H9 (cell line): Measurements from ENCODE around the gene CKM. TPM values are rescaled to one million over a fixed set of nuclear protein-coding genes. Genes with fewer than 3 reads are reported as not detected.

Source experiments
- DNase-seq: peaks from one replicate; pipeline ENCODE4 v3.0.0-alpha.2; 2017
- H2AFZ ChIP-seq: one replicate; pipeline ENCODE4 v1.6.1; 2013; ENCODE audit warnings: mild to moderate bottlenecking, low read length, control low read depth, moderate library complexity
- H2AK5ac ChIP-seq: 2 replicates; pipeline ENCODE4 v1.6.1; 2013; ENCODE audit warnings: low read length, control low read depth, mixed read lengths; ENCODE audit not compliant: insufficient read length
- H2BK120ac ChIP-seq: one replicate; pipeline ENCODE4 v1.6.1; 2013; ENCODE audit warnings: low read depth, mild to moderate bottlenecking, low read length, control low read depth, inconsistent platforms; ENCODE audit not compliant: poor library complexity, severe bottlenecking
- H2BK12ac ChIP-seq: 2 replicates; pipeline ENCODE4 v1.6.1; 2013; ENCODE audit warnings: low read length, control low read depth, mixed read lengths, low read depth; ENCODE audit not compliant: insufficient read length
- H2BK15ac ChIP-seq: 2 replicates; pipeline ENCODE4 v1.6.1; 2013; ENCODE audit warnings: low read depth, low read length, control low read depth
- H2BK20ac ChIP-seq: one replicate; pipeline ENCODE4 v1.6.1; 2013; ENCODE audit warnings: low read depth, mild to moderate bottlenecking, low read length, control low read depth, inconsistent platforms; ENCODE audit not compliant: poor library complexity, severe bottlenecking
- H2BK5ac ChIP-seq: 2 replicates; pipeline ENCODE4 v1.6.1; 2013; ENCODE audit warnings: low read length, control low read depth, mixed read lengths; ENCODE audit not compliant: insufficient read length
- H3K14ac ChIP-seq: 2 replicates; pipeline ENCODE4 v1.6.1; 2013; ENCODE audit warnings: low read length, control low read depth; ENCODE audit not compliant: insufficient read depth
- H3K18ac ChIP-seq: 2 replicates; pipeline ENCODE4 v1.6.1; 2013; ENCODE audit warnings: low read depth, mild to moderate bottlenecking, mixed read lengths, low read length, control low read depth; ENCODE audit not compliant: insufficient read length
- H3K23ac ChIP-seq: 2 replicates; pipeline ENCODE4 v1.6.1; 2013; ENCODE audit warnings: low read length, control low read depth, mixed read lengths, low read depth; ENCODE audit not compliant: insufficient read length
- H3K23me2 ChIP-seq: 2 replicates; pipeline ENCODE4 v1.6.1; 2013; ENCODE audit warnings: low read depth, mild to moderate bottlenecking, mixed read lengths, low read length, control low read depth; ENCODE audit not compliant: insufficient read length, poor library complexity, severe bottlenecking
- H3K27ac ChIP-seq: 2 replicates; pipeline ENCODE4 v1.5.1; 2013; ENCODE audit warnings: low read length, control low read depth, mixed read lengths, low read depth; ENCODE audit not compliant: insufficient read length
- H3K27me3 ChIP-seq: 2 replicates; pipeline ENCODE4 v1.6.1; 2013; ENCODE audit warnings: low read length, control low read depth, inconsistent platforms; ENCODE audit not compliant: insufficient read depth
- H3K4ac ChIP-seq: 2 replicates; pipeline ENCODE4 v1.6.1; 2013; ENCODE audit warnings: low read depth, mild to moderate bottlenecking, control low read depth, inconsistent platforms, low read length, moderate library complexity
- H3K4me1 ChIP-seq: 2 replicates; pipeline ENCODE4 v1.6.1; 2013; ENCODE audit warnings: low read length, control low read depth, inconsistent platforms; ENCODE audit not compliant: insufficient read depth
- H3K4me2 ChIP-seq: 2 replicates; pipeline ENCODE4 v1.6.1; 2013; ENCODE audit warnings: low read length, control low read depth, mixed read lengths; ENCODE audit not compliant: insufficient read length, insufficient read depth
- H3K56ac ChIP-seq: 2 replicates; pipeline ENCODE4 v1.6.1; 2013; ENCODE audit warnings: low read depth, mild to moderate bottlenecking, mixed read lengths, low read length, control low read depth; ENCODE audit not compliant: insufficient read length
- H3K79me1 ChIP-seq: 2 replicates; pipeline ENCODE4 v1.6.1; 2013; ENCODE audit warnings: low read depth, mild to moderate bottlenecking, moderate library complexity, low read length, control low read depth, inconsistent platforms; ENCODE audit not compliant: insufficient read depth, poor library complexity, severe bottlenecking
- H3K79me2 ChIP-seq: 2 replicates; pipeline ENCODE4 v1.6.1; 2013; ENCODE audit warnings: low read length, control low read depth, inconsistent platforms; ENCODE audit not compliant: insufficient read depth
- H3K9ac ChIP-seq: 2 replicates; pipeline ENCODE4 v1.6.1; 2013; ENCODE audit warnings: low read length, control low read depth, mixed read lengths; ENCODE audit not compliant: insufficient read length; ENCODE audit errors: extremely low read depth
- H3K9me3 ChIP-seq: one replicate; pipeline ENCODE4 v1.6.1; 2013; ENCODE audit warnings: low read depth, low read length, inconsistent platforms; ENCODE audit not compliant: control insufficient read depth
- H3T11ph ChIP-seq: one replicate; pipeline ENCODE4 v1.6.1; 2013; ENCODE audit warnings: mild to moderate bottlenecking, low read length, control low read depth, inconsistent platforms
- H4K20me1 ChIP-seq: one replicate; pipeline ENCODE4 v1.6.1; 2013; ENCODE audit not compliant: control insufficient read depth, insufficient read length, insufficient read depth
- H4K5ac ChIP-seq: 2 replicates; pipeline ENCODE4 v1.6.1; 2013; ENCODE audit warnings: low read depth, mild to moderate bottlenecking, mixed read lengths, low read length, control low read depth; ENCODE audit not compliant: insufficient read length
- H4K8ac ChIP-seq: replicated peaks from 2 replicates; pipeline ENCODE4 v1.6.1; 2013; ENCODE audit warnings: low read length, control low read depth, mixed read lengths, low read depth; ENCODE audit not compliant: insufficient read length
- H4K91ac ChIP-seq: 2 replicates; pipeline ENCODE4 v1.6.1; 2013; ENCODE audit warnings: low read depth, mild to moderate bottlenecking, moderate library complexity, mixed read lengths, low read length, control low read depth; ENCODE audit not compliant: insufficient read length
- H3K27ac Mint-ChIP-seq, 3 experiments: 2 replicates in 2 of 3; 3 replicates in 1 of 3; pipeline ENCODE4 v1.8.0; 2020 to 2021; ENCODE audit warnings: mixed read lengths in 3 of 3, mild to moderate bottlenecking in 1 of 3, moderate library complexity in 1 of 3
- H3K27me3 Mint-ChIP-seq: 2 replicates; pipeline ENCODE4 v1.8.0; 2021; ENCODE audit warnings: low read depth, mild to moderate bottlenecking, moderate library complexity, mixed read lengths
- H3K36me3 Mint-ChIP-seq, 3 experiments: 2 replicates in 2 of 3; 3 replicates in 1 of 3; pipeline ENCODE4 v1.8.0; 2020 to 2021; ENCODE audit warnings: low read depth in 3 of 3, mixed read lengths in 3 of 3; ENCODE audit not compliant: insufficient read depth in 1 of 3
- H3K4me1 Mint-ChIP-seq, 2 experiments: 2 replicates each; pipeline ENCODE4 v1.8.0; 2020; ENCODE audit warnings: mixed read lengths in 2 of 2
- H3K4me3 Mint-ChIP-seq, 2 experiments: 2 replicates in 1 of 2; 3 replicates in 1 of 2; pipeline ENCODE4 v1.8.0; 2020 to 2021; ENCODE audit warnings: mild to moderate bottlenecking in 2 of 2, mixed read lengths in 2 of 2, moderate library complexity in 1 of 2
- H3K9me3 Mint-ChIP-seq, 2 experiments: 2 replicates in 1 of 2; 3 replicates in 1 of 2; pipeline ENCODE4 v1.8.0; 2020; ENCODE audit warnings: mild to moderate bottlenecking in 2 of 2, mixed read lengths in 2 of 2, moderate library complexity in 1 of 2
- WGBS: extraction: QIAGEN DNeasy Blood & Tissue Kit; methylation state at CpG from one replicate; pipeline ENCODE4 v1.1.7; 2013; ENCODE audit warnings: missing lambda C conversion rate, low lambda C conversion rate, mixed read lengths; ENCODE audit not compliant: insufficient read length; ENCODE audit errors: extremely low coverage; 5-methylcytosine and 5-hydroxymethylcytosine counted together
- total RNA-seq: library from RNA; stranded (reverse); gene quantifications from 2 replicates; pipeline ENCODE4 v1.2.1, GENCODE V29; 2021
- TF ChIP-seq, protein P1 (sequence below): fragments of 200-600 bp; sonication (generic); conservative IDR thresholded peaks from 3 replicates; pipeline ENCODE4 v1.8.0; 2021; ENCODE audit warnings: antibody characterized with exemption, mild to moderate bottlenecking

Gene CKM
- total RNA-seq, 1 experiment from 2014 or later, result not detected

DNA sequence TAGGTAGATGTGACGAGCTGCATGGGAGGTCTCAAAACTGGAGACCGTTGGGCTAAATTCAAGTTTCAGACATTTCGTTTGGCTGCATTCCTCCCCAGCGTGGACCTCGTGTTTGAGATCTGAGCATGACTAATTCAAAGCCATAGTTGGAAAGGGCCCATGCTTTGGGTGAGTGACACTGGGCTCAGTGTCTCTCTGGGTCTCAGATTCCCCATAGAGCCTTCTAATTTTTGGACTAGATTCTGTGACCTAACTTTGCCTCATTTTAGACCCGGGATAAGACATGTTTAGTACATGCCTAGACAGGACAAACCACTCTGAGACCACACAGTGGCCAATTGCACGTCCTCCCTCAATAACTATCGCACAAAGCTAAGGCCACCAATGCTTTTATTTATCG is 16.6 kb downstream of the CKM start:
- no peak overlapping the region for H2AK5ac ChIP-seq
- no peak overlapping the region for H3K23ac ChIP-seq
- no peak overlapping the region for H4K91ac ChIP-seq
- H3K4me2 ChIP-seq, result no peak overlapping the region
- Mint-ChIP-seq H3K4me3 (no peak overlapping the region), H3K27ac (no peak overlapping the region; a peak in 1 of 7 replicates), H3K4me1 (peaks cover 15 to 20% of the 10 kb centered on the region in 2 experiments), H3K9me3 (peaks cover 3 to 9% of the 10 kb centered on the region in 2 experiments; a peak in 2 of 5 replicates), H3K36me3 (no peaks in the 10 kb centered on the region; a peak in 3 of 7 replicates), H3K27me3 (peaks cover 43% of the 10 kb centered on the region)
- no peak overlapping the region for H3K9ac ChIP-seq
- no peaks in the 10 kb centered on the region for H4K20me1 ChIP-seq
- H3K4me1 ChIP-seq, result no peaks in the 10 kb centered on the region; the same call in 1 of the 2 replicates
- H3K56ac ChIP-seq, result no peak overlapping the region
- no peak overlapping the region for H2BK5ac ChIP-seq
- H3K23me2 ChIP-seq, result no peaks in the 10 kb centered on the region
- no peak overlapping the region for H2AFZ ChIP-seq
- TF ChIP-seq, protein P1, sequence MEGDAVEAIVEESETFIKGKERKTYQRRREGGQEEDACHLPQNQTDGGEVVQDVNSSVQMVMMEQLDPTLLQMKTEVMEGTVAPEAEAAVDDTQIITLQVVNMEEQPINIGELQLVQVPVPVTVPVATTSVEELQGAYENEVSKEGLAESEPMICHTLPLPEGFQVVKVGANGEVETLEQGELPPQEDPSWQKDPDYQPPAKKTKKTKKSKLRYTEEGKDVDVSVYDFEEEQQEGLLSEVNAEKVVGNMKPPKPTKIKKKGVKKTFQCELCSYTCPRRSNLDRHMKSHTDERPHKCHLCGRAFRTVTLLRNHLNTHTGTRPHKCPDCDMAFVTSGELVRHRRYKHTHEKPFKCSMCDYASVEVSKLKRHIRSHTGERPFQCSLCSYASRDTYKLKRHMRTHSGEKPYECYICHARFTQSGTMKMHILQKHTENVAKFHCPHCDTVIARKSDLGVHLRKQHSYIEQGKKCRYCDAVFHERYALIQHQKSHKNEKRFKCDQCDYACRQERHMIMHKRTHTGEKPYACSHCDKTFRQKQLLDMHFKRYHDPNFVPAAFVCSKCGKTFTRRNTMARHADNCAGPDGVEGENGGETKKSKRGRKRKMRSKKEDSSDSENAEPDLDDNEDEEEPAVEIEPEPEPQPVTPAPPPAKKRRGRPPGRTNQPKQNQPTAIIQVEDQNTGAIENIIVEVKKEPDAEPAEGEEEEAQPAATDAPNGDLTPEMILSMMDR, result no peak
- no peak overlapping the region for H4K8ac ChIP-seq
- H2BK120ac ChIP-seq, result no peak overlapping the region
- no CpG with 5 or more reads among the region's 9 CpGs for WGBS
- H2BK15ac ChIP-seq, result no peak overlapping the region
- H4K5ac ChIP-seq, result no peak overlapping the region
- H3K9me3 ChIP-seq, result no peaks in the 10 kb centered on the region
- no peak overlapping the region for H3K14ac ChIP-seq
- no peak overlapping the region for H2BK20ac ChIP-seq
- H3K79me1 ChIP-seq, result no peaks in the 10 kb centered on the region
- H3K4ac ChIP-seq, result no peak overlapping the region
- H2BK12ac ChIP-seq, result no peak overlapping the region
- H3K18ac ChIP-seq, result no peak overlapping the region
- no peaks in the 10 kb centered on the region; the same call in 1 of the 2 replicates for H3K27me3 ChIP-seq
- no peak for DNase-seq
- H3T11ph ChIP-seq, result no peak overlapping the region
- H3K27ac ChIP-seq, result no peak overlapping the region
- H3K79me2 ChIP-seq, result no peaks in the 10 kb centered on the region
